EL (cell line): ENCODE results near the gene WFDC1.

Source experiments
- DNase-seq: peaks from one replicate; pipeline ENCODE4 v3.0.0-alpha.2; 2016

Gene WFDC1

DNA sequence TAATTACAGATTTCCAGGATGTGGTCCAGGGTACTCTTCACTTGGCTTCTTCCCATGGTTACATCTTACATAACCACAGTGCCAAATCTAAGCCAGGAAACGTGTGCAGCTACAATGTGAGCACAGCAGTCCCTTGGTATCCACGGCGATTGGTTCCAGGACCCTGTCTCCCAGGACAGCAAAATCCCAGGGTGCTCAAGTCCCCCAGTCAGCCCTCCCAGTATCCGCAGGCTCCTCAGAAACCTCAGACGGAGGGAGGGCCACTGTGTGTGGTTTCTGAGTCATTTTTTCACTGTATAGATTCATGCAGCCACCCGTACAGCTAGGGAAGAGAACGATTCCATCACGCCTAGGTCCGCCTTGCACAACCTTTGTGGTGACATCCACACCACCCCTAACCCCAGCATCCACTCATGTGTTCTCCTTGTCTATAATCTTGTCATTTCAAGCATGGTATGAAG lies 62.5 kb downstream of the WFDC1 start:
- peak; percentile 56 for DNase-seq

DNA sequence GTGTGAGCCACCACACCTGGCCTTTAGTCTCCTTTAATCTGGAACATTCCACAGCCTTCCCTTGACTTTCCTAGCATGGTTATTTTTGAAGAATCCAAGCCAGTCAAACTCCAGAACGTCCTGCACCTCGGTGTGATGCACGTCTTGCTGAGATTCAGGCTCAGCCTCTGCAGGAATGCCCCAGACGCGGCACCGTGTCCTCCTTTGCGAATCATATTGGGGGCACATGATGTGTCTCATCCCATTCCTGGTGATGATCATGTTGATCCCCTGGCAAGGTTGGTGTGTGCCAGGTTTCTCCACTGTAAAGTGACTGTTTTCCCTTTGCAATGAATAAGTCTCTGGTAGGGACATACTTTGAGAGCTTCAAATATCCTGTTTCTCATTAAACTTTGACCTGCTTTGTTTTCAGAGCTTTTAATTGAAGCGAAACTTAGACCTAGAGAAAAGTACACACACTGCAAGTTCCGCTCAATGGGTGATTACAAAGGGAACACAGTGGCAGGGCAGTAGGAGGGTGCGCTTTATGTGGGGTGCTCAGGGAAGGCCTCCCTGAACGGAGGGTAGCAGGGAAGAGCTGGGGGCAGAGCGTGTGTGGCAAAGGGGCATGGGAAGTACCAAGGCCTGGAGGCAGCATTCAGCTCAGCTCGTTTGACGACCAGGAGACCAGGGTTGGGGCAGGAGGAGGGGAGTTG lies 64.1 kb downstream of the WFDC1 start:
- DNase-seq: no peak

DNA sequence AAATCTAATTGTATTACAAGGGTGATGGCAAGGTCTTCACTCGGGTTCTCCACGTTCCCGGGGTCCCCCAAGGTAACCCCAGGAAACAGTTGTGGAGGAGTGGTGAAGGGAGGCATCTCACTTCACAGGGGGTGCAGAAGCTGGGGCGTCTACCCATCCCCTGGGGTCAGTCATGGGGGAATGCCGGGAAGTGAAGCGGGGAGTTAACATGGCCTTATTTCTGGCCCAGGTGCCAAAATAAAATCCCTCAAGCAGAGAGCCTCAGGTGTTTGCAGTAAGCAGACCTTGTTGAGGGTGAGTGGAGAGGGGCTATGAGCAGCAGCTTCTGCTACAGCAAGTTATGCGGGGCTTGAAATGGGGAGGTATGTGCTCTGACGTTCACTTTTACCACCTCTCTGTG lies 64.6 kb downstream of the WFDC1 start:
- DNase-seq: no peak

DNA sequence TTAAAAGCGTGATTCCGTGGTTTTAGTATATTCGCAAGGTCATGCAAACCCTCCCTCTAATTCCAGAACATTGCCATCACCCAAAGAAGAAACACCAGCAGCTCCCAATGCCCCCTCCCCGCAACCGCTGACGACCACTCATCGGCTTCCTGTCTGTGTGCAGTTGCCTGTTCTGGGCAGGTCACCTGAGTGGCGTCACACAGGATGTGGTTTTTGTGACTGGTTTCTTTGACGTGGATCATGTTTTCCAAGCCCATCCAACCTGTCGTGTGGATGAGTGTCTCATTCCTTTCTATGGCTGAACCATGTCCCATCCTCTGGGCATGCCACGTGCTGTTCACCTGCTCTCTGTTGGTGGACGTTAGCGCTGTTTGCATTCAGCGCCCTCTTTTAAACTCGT lies 65.5 kb downstream of the WFDC1 start:
- peak; percentile 8 for DNase-seq

DNA sequence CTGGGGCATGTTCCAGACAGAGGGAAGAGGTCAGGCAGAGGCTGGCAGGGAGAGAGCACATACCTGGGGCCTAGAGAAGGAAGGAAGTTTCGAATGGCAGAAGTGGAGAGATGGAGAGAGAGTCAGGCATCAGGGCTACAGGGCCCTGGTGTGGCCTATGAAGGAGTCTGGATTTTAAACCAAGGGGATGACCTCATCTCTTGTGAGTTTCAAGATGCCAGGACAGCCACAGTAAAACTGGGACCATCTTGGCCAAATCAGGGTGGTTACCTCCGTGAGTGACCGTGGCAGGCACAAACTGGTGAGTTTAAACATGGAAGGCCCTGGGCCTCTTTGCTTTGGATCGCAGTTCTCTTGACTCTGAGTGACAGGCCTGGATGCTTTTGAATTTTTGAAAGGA lies 66.1 kb downstream of the WFDC1 start:
- no peak for DNase-seq

DNA sequence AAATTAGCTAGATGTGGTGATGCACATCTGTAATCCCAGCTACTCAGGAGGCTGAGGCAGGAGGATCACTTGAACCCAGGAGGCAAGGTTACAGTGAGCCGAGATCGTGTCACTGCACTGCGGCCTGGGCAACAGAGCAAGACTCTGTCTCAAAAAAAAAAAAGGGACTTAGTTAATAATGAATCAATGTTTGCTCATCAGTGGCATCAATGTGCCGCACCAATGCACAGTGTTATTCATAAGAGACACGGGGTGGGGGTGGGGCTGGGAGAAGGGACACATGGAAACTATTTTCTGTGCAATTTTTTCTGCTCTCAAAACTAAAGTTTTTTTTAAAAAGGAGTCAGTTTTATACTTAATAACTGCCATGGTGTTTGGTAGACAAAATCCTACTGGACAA lies 66.9 kb downstream of the WFDC1 start:
- DNase-seq: no peak

DNA sequence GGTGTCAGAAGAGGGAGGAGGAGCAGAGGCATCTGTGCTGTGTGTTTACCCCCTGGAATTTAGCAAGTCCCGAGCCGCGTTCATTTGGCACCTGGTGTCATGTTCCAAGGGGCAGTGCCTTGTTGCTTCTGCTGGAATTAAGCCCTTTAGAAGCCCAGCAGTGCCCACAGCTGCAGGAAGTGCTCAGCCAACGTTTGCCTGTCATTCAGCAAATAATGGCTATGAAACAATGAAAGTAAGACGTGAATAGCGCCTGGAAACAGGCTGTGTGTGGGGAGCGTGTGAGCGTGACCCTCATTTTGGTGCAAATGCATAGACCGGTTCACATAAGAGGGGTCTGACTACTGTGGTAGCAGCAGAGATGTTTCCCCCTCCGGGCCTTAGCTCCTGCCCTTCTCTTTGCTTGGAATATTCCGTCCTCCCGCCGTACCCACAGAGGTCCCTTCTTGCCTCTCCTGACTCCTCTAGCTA lies 67.8 kb downstream of the WFDC1 start:
- DNase-seq: no peak

DNA sequence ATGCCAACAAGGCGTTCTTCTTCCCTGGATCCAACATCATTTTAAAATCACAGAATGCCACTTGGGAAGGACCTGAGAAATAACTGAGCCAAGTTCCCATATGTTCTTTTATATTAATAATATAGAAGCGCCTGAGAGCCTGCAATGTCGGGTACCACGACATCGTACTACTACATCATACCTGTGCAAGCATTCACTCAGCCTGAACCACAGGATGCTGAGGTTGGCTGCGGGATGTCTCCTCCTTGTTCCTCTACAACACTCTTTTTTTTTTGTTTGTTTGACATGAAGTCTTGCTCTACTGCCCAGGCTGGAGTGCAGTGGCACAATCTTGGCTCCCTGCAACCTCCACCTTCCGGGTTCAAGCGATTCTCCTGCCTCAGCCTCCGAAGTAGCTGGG lies 71.5 kb downstream of the WFDC1 start:
- DNase-seq: no peak

DNA sequence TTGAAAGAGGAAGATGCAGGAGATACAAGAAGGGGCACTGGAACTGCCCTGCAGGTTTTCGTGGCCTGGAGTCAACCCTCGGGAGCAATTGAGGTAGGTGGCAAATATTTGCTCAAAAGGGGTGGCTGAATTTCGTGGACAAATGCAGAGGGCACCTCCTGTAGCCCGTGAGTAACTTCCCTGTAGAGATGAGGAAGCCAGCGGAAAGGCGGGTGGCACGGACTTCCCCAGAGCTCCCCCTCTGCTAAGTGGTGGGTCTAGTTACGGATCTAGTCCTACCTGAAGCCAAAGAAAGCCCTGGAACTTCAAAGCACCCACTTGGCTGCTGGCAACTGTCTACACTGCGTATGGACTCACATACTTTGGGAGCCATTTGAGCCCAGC lies 72.6 kb downstream of the WFDC1 start:
- no peak for DNase-seq

DNA sequence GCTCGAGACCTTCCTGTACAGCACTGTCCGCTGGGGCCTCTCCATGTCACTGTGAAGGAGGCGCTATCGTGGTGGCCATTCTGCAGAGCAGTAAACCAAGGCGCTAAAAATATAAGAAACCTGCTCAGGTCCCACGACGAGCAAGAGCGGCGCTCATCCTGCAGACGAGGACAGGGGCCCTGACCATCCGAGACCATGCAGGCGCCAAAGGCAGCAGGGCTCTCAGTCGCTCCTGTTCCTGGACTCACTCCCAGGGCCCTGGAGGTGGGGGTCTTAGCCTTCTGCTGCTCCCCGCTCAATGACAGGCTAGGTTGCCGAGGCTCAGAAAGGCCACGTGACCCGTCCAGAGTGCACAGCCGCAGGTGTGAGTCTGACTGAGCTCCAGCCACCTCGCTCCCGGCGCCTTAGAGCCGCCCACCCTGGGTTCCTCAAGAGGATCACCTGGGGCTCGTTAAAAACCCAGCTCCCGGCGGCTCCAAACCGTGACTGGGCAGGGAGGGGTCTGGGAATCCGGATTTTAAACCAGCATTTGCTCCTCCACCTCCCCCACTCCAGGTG lies 73.2 kb downstream of the WFDC1 start:
- no peak for DNase-seq

DNA sequence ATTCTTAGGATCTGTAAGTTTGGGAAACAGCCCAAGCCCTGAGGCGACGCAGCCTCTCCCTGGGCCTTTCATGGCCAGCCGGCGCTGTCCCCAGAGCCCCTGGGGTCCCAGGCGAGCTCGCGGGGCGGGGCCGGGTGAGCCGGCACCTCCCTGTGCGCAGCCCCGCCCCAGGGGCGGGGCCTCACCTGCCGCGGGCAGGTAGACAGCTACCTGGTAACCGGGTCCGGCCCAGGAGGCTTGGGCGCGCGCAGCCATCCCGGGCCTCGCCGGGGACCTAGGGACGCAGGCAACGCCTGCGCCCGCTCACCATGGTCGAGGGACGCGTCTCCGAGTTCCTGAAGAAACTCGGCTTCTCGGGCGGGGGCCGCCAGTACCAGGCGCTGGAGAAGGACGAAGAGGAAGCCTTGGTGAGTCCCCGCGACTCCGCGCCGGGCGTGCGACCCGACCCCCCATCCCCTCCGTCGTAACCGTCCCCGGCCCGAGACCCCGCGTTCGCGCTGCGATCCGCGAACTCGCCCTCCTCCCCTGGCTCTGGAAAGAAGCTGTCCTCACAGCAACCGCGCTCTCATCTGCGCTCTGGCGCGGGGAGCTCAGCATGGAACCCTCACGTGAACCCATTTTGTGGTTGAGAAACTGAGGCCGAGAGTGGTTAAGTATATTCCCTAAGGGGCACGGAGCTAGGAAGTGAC lies 73.8 kb downstream of the WFDC1 start, which contains the start of gene ATP2C2:
Gene ATP2C2, plus strand, starts transcription at position 231 of the 689 bp plus-strand sequence. Its CDS starts 78 bp downstream, at position 309.
- DNase-seq: no peak

DNA sequence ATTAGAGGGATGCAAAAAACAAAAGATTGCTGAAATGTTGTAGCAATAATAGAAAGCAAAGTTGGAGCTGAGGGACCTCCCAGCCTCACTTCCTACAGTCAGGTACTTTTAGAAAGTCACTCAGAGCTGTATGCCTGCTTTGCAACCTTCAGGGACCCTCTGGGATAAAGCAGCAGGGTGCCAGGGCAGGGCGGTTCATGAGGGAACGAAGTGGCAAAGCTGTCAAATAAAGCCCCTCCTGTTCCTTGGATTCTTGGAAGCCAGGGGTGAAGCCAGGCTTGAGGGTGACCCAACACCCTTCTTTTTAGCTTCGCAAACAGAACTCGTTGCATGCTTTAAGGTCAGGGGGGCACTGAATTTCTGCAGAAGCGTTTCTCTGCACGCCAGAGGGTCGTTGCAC lies 74.4 kb downstream of the WFDC1 start:
- no peak for DNase-seq

DNA sequence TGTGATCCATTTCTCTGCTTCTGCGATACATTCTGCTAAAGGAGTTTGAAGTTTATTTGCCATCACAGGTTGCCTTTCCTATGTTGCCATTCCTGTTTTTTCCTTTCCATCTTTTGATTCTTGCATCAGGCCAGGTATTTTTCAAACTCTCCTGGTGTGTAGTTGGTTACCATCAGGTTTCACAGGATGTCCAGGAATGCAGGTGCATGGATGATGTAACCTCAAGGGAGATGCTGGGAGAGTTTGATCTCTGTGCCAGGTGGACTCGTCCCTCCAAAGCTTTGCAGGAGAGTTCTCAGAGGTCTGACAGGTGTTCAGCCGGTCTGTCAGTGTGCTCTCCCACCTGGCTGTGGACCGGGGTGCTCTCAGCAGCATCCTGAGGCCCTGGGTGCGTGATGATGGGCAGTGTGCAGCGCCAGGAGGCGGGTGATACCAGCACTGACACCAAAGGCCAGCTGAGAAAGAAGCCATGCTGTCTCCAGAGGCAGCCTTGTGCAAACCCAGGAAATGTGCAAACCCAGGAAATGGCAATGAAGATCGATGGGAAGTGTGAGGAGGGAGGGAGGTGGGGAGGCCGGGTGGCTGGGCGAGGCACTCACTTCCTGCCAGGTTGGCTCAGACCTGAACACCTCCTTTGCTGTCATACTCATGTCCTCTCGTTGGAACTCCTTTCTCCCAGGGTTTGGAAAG lies 75.4 kb downstream of the WFDC1 start:
- no peak for DNase-seq

DNA sequence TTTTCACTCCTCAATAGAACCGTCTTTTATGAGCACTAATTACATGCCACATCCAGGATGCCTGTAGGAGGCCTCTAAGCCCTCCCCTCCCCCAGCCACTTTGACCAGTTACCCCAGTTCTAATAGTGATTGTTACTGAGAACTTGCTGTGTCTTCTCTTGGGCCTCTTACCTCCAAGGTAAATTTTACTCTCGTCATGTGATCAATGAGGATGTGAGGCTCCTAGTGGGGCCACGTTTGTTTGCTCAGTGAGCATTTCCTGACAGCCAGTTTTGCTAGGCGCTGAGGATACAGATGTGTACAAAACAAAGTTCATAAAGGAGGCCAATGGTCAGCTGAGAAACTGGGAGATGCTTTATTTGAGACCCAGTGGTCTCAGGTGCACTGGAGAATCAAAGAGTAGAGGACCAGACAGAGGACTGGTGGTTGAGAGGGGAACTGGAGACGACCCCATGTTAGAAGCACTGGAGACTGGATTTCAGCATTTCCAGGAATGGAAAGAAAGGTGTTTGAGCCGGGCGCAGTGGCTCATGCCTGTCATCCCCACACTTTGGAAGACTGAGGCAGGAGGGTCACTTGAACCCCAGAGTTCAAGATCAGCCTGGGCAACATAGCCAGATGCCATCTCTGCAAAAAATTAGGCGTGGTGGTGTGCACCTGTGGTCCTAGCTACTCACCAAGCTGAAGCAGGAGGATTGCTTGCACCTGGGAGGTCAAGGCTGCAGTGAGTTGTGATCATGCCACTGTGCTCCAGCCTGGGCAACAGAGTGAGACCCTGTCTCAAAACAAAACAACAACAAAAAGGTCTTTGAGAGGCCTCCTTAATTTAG lies 76.3 kb downstream of the WFDC1 start:
- no peak for DNase-seq

DNA sequence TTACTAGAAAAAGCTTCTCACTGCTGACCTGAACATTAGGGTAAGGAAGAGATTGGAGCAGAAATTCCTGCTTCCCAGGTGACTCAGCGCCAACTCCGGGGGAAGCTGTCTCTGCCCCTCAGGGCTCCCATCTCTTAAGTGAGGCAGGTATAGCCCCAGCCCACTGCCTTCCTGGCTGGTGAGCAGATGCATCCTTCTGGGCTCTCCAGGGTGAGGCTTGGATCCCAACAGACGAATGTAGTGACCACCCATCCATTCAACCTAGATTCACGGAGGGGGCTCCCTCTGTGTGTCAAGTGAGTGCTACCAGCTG lies 76.8 kb downstream of the WFDC1 start:
- DNase-seq: no peak

DNA sequence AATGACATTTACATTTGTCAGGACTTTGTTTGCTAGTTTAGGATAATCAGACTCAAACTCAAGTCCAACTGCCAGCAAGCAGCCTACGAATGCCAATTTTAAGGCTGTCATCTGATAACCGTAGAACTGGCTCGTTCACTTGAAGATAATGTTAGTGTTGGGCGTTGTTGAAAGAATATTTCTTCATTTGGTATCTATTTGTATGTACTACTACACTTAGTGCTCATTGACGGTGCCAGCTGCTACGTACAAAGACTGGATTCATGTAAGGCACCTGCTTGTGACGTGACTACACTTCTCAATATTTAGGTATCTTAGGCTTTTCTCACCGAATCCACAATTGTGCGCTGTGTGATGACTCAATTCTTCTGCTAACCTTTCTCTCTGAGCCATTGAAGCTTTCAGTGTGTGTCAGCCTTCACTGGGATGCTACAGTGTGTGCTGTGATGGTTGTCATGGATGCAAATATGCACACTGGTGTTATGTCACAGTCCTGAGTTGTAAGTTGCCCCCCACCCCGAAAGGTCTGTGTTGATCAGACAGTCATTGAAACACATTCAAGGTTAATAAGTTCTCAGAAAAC lies 79.3 kb downstream of the WFDC1 start:
- DNase-seq: no peak

DNA sequence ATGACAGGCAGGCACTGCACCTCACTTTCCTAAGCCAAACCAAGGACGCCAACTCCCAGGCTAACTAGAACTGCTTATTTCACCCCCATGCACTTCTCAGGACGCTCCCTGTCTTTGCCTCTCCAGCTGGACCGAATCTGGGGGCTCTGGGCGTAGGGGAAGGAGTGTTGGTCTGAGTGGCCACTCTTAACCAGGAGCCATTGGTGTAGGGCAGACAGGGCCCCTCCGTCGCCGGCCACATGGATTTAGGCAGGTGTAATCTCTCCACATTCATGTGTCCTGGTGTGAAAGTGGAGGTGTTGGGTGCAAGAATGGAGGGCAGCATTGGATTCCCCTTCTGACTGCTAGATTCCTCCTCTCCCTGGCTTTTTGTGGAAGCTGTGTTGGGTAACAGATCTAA lies 83.4 kb downstream of the WFDC1 start:
- no peak for DNase-seq

DNA sequence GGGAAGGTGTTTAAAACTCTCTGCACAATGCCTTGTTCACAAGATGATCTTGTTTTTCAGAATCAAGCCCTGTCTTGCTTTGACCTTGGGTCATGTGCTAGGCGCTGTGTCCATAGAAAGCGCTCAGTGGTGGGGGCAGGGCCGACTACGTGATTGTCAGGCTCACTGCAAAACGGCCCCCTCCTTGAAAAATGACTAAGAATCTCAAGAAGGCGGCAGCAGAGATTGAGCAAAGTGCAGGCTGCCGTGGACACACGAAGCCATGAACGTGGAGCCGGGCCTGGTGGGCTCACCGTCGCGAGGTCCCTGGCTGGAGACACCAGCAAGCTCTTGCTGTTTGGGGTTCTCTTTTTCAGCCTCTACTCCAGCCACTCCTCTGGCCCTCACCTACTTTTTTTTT lies 83.9 kb downstream of the WFDC1 start:
- DNase-seq: no peak

DNA sequence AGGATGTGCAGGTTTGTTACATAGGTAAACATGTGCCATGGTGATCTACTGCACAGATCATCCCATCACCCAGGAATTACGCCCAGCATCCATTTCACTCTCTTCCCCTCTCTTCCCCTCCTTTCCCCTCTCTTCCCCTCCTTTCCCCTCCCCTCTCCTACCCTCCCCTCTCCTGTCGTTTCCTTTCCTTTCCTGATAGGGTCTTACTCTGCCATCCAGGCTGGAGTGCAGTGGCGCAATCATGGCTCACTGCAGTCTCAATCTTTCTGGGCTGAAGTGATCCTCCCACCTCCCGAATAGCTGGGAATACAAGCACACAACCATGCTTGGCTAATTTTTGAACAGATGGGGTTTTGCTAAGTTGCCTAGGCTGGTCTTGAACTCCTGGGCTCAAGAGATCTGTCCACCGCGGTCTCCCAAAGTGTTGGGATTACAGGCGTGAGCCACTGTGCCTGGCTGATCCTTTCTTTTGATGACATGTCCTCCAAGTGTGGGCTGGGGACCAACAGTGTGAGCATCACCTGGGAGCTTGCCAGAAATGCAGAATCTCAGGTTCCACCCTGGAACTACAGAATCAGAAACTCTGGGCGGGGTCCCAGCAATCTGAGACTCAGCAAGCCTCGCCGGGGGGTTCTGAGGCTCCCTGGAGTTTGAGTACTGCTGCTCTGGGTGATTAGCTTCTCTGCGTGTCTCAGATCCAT lies 84.5 kb downstream of the WFDC1 start:
- no peak for DNase-seq
